HG02885 (cell line): Measurements from ENCODE around the gene ANKS1A.
"Not testable (repeated sequence)": the region's sequence is repeated elsewhere in the genome, so short reads cannot be mapped to it uniquely, and the experiment has no call there.

Experiments
- ATAC-seq: cut with Tn5 transposase; IDR thresholded peaks from one replicate; pipeline ENCODE4 v1.9.1; 2021; ENCODE audit warnings: mild to moderate bottlenecking; ENCODE audit not compliant: unreplicated experiment, poor library complexity

ANKS1A gene

GRCh38 chr6:35088281-35089215, 199.5 kb downstream of the ANKS1A start:
- ATAC-seq = no peak

- no peak for ATAC-seq
These were observed 200.3 kb downstream of the ANKS1A start for GRCh38 chr6:35089216-35089934.

GRCh38 chr6:35089935-35090505, 201.0 kb downstream of the ANKS1A start:
- ATAC-seq = no peak

- no peak for ATAC-seq
These were observed 201.7 kb downstream of the ANKS1A start for GRCh38 chr6:35090734-35091133.

GRCh38 chr6:35091346-35092083, 202.5 kb downstream of the ANKS1A start:
- ATAC-seq = no peak

- ATAC-seq = no peak
These were observed 203.5 kb downstream of the ANKS1A start for GRCh38 chr6:35092362-35093117.

- no peak for ATAC-seq
These were observed 204.0 kb downstream of the ANKS1A start for GRCh38 chr6:35093118-35093445.

GRCh38 chr6:35093783-35094182, 204.7 kb downstream of the ANKS1A start:
- ATAC-seq = no peak

GRCh38 chr6:35094183-35094582, 205.1 kb downstream of the ANKS1A start:
- no peak for ATAC-seq

- no peak for ATAC-seq
These were observed 207.2 kb downstream of the ANKS1A start for GRCh38 chr6:35096129-35096862.

GRCh38 chr6:35099116-35099515, 210.1 kb downstream of the ANKS1A start:
- ATAC-seq = no peak

- ATAC-seq = no peak
These were observed 216.0 kb downstream of the ANKS1A start for GRCh38 chr6:35105078-35105477.

GRCh38 chr6:35106061-35106460, 217.0 kb downstream of the ANKS1A start:
- ATAC-seq = not testable (repeated sequence)

GRCh38 chr6:35107208-35107607, 218.2 kb downstream of the ANKS1A start:
- not testable (repeated sequence) for ATAC-seq

- not testable (repeated sequence) for ATAC-seq
These were observed 218.7 kb downstream of the ANKS1A start for GRCh38 chr6:35107761-35108160.

- no peak for ATAC-seq
These were observed 219.3 kb downstream of the ANKS1A start for GRCh38 chr6:35108309-35108885.

GRCh38 chr6:35120746-35121145, 231.7 kb downstream of the ANKS1A start:
- ATAC-seq = no peak

- ATAC-seq = no peak
These were observed 235.3 kb downstream of the ANKS1A start for GRCh38 chr6:35124356-35124755.

GRCh38 chr6:35128042-35128441, 239.0 kb downstream of the ANKS1A start:
- ATAC-seq = no peak
